ENCODE data around the gene ATG5. TPM values are rescaled to one million over a fixed set of nuclear protein-coding genes. Genes with fewer than 3 reads are reported as not detected.

Gene ATG5
- total and polyA plus RNA-seq, 2 experiments from 2014 or later, result 31.6 to 48.2 TPM

DNA sequence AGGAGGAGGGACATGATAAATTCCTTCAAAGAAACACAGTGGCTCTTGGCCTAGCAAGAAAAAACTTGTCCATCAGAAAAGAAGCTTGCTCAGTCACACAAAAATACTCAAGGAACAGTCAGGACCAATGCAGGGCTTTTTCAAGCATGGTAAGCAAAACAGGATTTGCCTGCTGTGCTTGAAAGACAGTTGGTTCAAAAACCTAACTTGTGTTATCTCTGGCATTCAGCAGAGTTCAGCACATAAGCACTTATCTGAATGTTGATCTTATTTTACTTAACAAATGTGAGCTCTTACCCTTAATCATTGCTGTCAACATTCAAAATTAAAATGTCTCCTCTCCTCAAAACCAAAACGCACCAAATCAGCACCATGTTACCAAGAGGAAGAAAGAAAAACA, 38.3 kb downstream of the ATG5 start:
- no peaks in the 10 kb centered on the region for H3F3A ChIP-seq (replicated peaks; ENCODE audit: low read depth)
- Mint-ChIP-seq H3K4me1 (peaks cover 21% of the 10 kb centered on the region), H3K27ac (no peak overlapping the region; the same call in 1 of the 2 replicates), H3K36me3 (ENCODE audit: low read depth) (peaks cover 15% of the 10 kb centered on the region; the same call in 2 of the 3 replicates), H3K27me3 (ENCODE audit: insufficient read depth, low read depth, poor library complexity) (no peaks in the 10 kb centered on the region), H3K9me3 (no peaks in the 10 kb centered on the region), H3K4me3 (no peak overlapping the region)
- TF ChIP-seq, protein P1, sequence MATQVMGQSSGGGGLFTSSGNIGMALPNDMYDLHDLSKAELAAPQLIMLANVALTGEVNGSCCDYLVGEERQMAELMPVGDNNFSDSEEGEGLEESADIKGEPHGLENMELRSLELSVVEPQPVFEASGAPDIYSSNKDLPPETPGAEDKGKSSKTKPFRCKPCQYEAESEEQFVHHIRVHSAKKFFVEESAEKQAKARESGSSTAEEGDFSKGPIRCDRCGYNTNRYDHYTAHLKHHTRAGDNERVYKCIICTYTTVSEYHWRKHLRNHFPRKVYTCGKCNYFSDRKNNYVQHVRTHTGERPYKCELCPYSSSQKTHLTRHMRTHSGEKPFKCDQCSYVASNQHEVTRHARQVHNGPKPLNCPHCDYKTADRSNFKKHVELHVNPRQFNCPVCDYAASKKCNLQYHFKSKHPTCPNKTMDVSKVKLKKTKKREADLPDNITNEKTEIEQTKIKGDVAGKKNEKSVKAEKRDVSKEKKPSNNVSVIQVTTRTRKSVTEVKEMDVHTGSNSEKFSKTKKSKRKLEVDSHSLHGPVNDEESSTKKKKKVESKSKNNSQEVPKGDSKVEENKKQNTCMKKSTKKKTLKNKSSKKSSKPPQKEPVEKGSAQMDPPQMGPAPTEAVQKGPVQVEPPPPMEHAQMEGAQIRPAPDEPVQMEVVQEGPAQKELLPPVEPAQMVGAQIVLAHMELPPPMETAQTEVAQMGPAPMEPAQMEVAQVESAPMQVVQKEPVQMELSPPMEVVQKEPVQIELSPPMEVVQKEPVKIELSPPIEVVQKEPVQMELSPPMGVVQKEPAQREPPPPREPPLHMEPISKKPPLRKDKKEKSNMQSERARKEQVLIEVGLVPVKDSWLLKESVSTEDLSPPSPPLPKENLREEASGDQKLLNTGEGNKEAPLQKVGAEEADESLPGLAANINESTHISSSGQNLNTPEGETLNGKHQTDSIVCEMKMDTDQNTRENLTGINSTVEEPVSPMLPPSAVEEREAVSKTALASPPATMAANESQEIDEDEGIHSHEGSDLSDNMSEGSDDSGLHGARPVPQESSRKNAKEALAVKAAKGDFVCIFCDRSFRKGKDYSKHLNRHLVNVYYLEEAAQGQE (IDR thresholded peaks at IDR 0.05; ENCODE audit: unreplicated experiment), result no peak
- TF ChIP-seq ZNF114 (CRISPR knock-in tag; IDR thresholded peaks at IDR 0.05), result no peak
- H3K9me2 ChIP-seq (ENCODE audit: insufficient read depth), result no peaks in the 10 kb centered on the region
- H3K36me3 ChIP-seq (ENCODE audit: insufficient read depth), result peaks cover 6% of the 10 kb centered on the region; the same call in 1 of the 2 replicates
- H3K4me2 ChIP-seq, result peak overlapping the region; percentile 3; the same call in 1 of the 2 replicates
- ATAC-seq (no peak), DNase-seq (ENCODE audit: low spot score) (peak; percentile 14)
- no peaks in the 10 kb centered on the region for H3K27me3 ChIP-seq (ENCODE audit: insufficient read depth)
- no peak overlapping the region for H3K27ac ChIP-seq (ENCODE audit: low read depth)
- no peaks in the 10 kb centered on the region; the same call in 1 of the 2 replicates for H4K20me1 ChIP-seq (replicated peaks; ENCODE audit: insufficient read depth)
- no peak overlapping the region for H2AFZ ChIP-seq
- H3K4me1 ChIP-seq (ENCODE audit: insufficient read depth), result peaks cover 13% of the 10 kb centered on the region
- H3K4me3 ChIP-seq, result no peak overlapping the region; the same call in 1 of the 2 replicates
- H3K79me2 ChIP-seq (replicated peaks; ENCODE audit: insufficient read depth), result peaks cover 80% of the 10 kb centered on the region

- H3K9me3 Mint-ChIP-seq, result no peaks in the 10 kb centered on the region
- no peak overlapping the region; the same call in 1 of the 2 replicates for H3K27ac Mint-ChIP-seq
- Histone ChIP-seq H3K4me3 (no peak overlapping the region), H3K4me1 (ENCODE audit: insufficient read depth) (peaks cover 13% of the 10 kb centered on the region), H2AFZ (no peak overlapping the region), H3K4me2 (peak overlapping the region; percentile 3; the same call in 1 of the 2 replicates), H3F3A (replicated peaks; ENCODE audit: low read depth) (no peaks in the 10 kb centered on the region), H4K20me1 (replicated peaks; ENCODE audit: insufficient read depth) (no peaks in the 10 kb centered on the region; the same call in 1 of the 2 replicates), H3K79me2 (replicated peaks; ENCODE audit: insufficient read depth) (peaks cover 78% of the 10 kb centered on the region), H3K9me2 (ENCODE audit: insufficient read depth) (no peaks in the 10 kb centered on the region), H3K27me3 (ENCODE audit: insufficient read depth) (no peaks in the 10 kb centered on the region), H3K27ac (ENCODE audit: low read depth) (no peak overlapping the region), H3K36me3 (ENCODE audit: insufficient read depth) (peaks cover 5% of the 10 kb centered on the region; the same call in 1 of the 2 replicates)
- H3K4me1 Mint-ChIP-seq, result peaks cover 21% of the 10 kb centered on the region
- DNase-seq (ENCODE audit: low spot score) (no peak), ATAC-seq (no peak)
- no peak overlapping the region for H3K4me3 Mint-ChIP-seq
- peaks cover 10% of the 10 kb centered on the region; the same call in 2 of the 3 replicates for H3K36me3 Mint-ChIP-seq (ENCODE audit: low read depth)
- no peaks in the 10 kb centered on the region for H3K27me3 Mint-ChIP-seq (ENCODE audit: insufficient read depth, low read depth, poor library complexity)
- TF ChIP-seq, protein P1 (IDR thresholded peaks at IDR 0.05; ENCODE audit: unreplicated experiment), result no peak
- TF ChIP-seq STAT1 (IDR thresholded peaks at IDR 0.05; ENCODE audit: unreplicated experiment) (no peak), ETS1 (IDR thresholded peaks at IDR 0.05) (no peak), POLR2AphosphoS5 (IDR thresholded peaks at IDR 0.05; ENCODE audit: low read depth) (no peak), JUNB (IDR thresholded peaks at IDR 0.05; ENCODE audit: unreplicated experiment) (no peak), ZNF331 (CRISPR knock-in tag; IDR thresholded peaks at IDR 0.05; ENCODE audit: low read depth) (no peak)
These were observed 38.8 kb downstream of the ATG5 start for GRCh38 chr6:106286746-106287145.
